Epithelial cell of esophagus (primary cell): Measurements from ENCODE around the gene BNIP3.

Source experiments
- DNase-seq: peaks from one replicate; pipeline ENCODE4 v3.0.0; 2010; ENCODE audit warnings: low read depth
- H3K4me3 ChIP-seq: 2 replicates; pipeline ENCODE4 v1.5.1; 2011; ENCODE audit warnings: mild to moderate bottlenecking, low read length, control low read depth
- TF ChIP-seq, protein P1 (sequence below): IDR thresholded peaks from 2 replicates; pipeline ENCODE4 v1.5.1; 2011; ENCODE audit warnings: low read depth, mild to moderate bottlenecking, low read length, control low read depth, inconsistent platforms; ENCODE audit not compliant: insufficient read depth; ENCODE audit errors: missing control alignments

BNIP3 gene

GRCh38 chr10:131981429-131982184 is at the start of gene BNIP3:
Gene BNIP3 (minus strand): TSS chr10:131981923. CDS start chr10:131981806, 117 bp downstream.
- peak; percentile 93 for DNase-seq
- H3K4me3 ChIP-seq: peak within 1 kb of the TSS; percentile 80
- TF ChIP-seq, protein P1, sequence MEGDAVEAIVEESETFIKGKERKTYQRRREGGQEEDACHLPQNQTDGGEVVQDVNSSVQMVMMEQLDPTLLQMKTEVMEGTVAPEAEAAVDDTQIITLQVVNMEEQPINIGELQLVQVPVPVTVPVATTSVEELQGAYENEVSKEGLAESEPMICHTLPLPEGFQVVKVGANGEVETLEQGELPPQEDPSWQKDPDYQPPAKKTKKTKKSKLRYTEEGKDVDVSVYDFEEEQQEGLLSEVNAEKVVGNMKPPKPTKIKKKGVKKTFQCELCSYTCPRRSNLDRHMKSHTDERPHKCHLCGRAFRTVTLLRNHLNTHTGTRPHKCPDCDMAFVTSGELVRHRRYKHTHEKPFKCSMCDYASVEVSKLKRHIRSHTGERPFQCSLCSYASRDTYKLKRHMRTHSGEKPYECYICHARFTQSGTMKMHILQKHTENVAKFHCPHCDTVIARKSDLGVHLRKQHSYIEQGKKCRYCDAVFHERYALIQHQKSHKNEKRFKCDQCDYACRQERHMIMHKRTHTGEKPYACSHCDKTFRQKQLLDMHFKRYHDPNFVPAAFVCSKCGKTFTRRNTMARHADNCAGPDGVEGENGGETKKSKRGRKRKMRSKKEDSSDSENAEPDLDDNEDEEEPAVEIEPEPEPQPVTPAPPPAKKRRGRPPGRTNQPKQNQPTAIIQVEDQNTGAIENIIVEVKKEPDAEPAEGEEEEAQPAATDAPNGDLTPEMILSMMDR: no peak

DNA sequence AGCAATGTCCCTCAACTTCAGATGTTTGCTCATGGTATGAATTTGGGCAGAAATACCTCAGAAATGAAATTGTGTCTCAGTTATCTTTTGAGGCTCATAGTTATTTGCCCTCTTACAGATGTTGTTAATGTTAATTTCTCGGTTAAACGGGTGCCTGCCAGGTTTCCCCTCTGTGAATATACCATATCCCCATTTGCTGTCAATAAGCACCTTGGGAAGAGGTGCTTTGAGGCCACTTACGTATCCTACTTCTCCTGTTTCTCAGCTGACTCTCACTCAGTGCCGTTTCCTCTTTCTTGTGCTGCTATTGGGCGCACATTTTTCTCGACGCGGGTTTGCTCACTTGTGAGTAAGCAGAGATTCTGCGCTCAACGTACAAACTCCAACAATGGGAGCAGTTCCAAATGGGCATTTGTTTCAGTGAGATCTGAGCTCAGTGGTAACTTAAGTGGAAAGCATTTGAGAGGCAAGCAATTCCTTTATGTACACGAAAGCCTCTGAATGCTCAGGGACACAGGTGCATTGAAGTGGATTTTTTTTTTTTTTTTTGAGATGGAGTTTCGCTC is 49.3 kb upstream of the BNIP3 start:
- H3K4me3 ChIP-seq: no peak overlapping the region
- peak; percentile 65 for DNase-seq
- TF ChIP-seq, protein P1: no peak

- H3K4me3 ChIP-seq: no peak overlapping the region
- TF ChIP-seq, protein P1: no peak
- no peak for DNase-seq
Measured at GRCh38 chr10:132028706-132029105, 47.0 kb upstream of the BNIP3 start.

DNA sequence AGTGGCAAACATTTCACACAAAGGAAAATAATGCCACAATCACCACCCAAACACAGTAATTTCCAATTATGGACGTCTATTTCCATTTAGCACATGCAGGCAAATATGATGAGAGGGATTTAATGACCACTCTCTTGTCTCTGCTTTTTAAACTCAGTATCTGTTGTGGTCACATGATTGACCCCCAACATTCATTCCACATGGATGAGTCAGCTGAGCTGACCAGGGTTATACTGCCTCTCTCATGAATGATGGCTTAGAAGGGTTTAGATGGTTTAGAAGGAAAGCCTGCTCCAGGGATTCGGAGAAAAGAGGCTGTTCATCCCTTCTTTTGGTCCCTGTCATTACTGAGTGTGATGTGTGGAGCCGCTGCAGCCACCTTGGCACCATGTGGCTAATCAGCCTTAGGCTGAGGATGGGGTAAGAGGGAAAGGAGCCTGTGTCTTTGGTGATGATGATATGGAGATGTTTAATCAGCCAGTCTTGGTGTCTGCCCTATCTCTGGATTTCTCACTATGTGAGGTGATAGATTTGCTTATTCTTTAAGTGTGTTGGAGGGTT is 45.8 kb upstream of the BNIP3 start:
- no peak overlapping the region for H3K4me3 ChIP-seq
- DNase-seq: no peak
- TF ChIP-seq, protein P1: no peak

GRCh38 chr10:132023092-132023811 is 41.5 kb upstream of the BNIP3 start:
- TF ChIP-seq, protein P1: peak; percentile 94
- peak overlapping the region; percentile 14 for H3K4me3 ChIP-seq
- peak; percentile 80 for DNase-seq

DNA sequence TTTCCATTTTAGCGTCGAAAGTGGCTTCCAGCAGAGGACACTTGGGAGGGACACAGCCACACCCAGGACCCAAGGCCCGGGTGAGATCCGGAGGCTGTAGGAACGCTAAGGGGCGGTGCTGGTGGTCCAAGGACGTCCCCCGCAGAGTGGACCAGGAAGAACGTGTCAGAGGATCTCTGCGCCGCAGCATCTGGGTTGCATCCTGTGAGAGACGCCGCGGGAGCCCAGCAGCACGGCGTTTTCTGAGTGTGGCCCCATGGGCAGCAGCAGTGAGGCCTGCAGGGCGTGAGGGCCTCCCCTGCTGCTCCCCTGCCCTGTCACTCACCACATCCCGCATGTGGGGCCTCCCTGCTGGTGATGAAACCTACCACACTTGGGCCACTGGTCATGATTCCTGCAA is 40.5 kb upstream of the BNIP3 start:
- TF ChIP-seq, protein P1: no peak
- DNase-seq: no peak
- no peak overlapping the region for H3K4me3 ChIP-seq
